ENCODE results near the gene ADAMTS16. TPM values are rescaled to one million over a fixed set of nuclear protein-coding genes. Genes with fewer than 3 reads are reported as not detected.

The ADAMTS16 gene, protein sequence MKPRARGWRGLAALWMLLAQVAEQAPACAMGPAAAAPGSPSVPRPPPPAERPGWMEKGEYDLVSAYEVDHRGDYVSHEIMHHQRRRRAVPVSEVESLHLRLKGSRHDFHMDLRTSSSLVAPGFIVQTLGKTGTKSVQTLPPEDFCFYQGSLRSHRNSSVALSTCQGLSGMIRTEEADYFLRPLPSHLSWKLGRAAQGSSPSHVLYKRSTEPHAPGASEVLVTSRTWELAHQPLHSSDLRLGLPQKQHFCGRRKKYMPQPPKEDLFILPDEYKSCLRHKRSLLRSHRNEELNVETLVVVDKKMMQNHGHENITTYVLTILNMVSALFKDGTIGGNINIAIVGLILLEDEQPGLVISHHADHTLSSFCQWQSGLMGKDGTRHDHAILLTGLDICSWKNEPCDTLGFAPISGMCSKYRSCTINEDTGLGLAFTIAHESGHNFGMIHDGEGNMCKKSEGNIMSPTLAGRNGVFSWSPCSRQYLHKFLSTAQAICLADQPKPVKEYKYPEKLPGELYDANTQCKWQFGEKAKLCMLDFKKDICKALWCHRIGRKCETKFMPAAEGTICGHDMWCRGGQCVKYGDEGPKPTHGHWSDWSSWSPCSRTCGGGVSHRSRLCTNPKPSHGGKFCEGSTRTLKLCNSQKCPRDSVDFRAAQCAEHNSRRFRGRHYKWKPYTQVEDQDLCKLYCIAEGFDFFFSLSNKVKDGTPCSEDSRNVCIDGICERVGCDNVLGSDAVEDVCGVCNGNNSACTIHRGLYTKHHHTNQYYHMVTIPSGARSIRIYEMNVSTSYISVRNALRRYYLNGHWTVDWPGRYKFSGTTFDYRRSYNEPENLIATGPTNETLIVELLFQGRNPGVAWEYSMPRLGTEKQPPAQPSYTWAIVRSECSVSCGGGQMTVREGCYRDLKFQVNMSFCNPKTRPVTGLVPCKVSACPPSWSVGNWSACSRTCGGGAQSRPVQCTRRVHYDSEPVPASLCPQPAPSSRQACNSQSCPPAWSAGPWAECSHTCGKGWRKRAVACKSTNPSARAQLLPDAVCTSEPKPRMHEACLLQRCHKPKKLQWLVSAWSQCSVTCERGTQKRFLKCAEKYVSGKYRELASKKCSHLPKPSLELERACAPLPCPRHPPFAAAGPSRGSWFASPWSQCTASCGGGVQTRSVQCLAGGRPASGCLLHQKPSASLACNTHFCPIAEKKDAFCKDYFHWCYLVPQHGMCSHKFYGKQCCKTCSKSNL
- total RNA-seq = 4.3 TPM
- polyA plus RNA-seq (ENCODE audit: insufficient read depth in 1 of 8, insufficient read length in 8 of 8, low replicate concordance in 1 of 8) = 10 to 100 TPM in 3 of 8 donors, 1 to 10 TPM in 5; 4.8 to 12.1 (median 8.1) TPM
- long read RNA-seq, donor 1, full-length matches to known transcripts = 1 of 1 reads
- long read RNA-seq, donor 1, partial matches to known transcripts = 0 of 1 reads
- long read RNA-seq, donor 1, other reads (novel, unspliced or antisense) = 0 of 1 reads
- long read RNA-seq, donor 2 = 0 reads
- long read RNA-seq, donor 3, full-length matches to known transcripts = 1 of 1 reads
- long read RNA-seq, donor 3, partial matches to known transcripts = 0 of 1 reads
- long read RNA-seq, donor 3, other reads (novel, unspliced or antisense) = 0 of 1 reads
- long read RNA-seq, donor 4 = 0 reads
- long read RNA-seq, donor 5, full-length matches to known transcripts = 2 of 2 reads
- long read RNA-seq, donor 5, partial matches to known transcripts = 0 of 2 reads
- long read RNA-seq, donor 5, other reads (novel, unspliced or antisense) = 0 of 2 reads
- long read RNA-seq, donor 6 = 0 reads
- long read RNA-seq, donor 7 = 0 reads
- long read RNA-seq, donor 8 = 0 reads
- long read RNA-seq, donor 9 = 0 reads
- long read RNA-seq, donor 10 = 0 reads
- long read RNA-seq, donor 11 = 0 reads

GRCh38 chr5:5139777-5140478, at the start of gene ADAMTS16:
Gene ADAMTS16 (plus strand): TSS chr5:5140330. CDS start chr5:5140468, 138 bp downstream.
- peak within 1 kb of the TSS; percentile 47 for H3K4me3 ChIP-seq (ENCODE audit: low read length)
- WGBS (ENCODE audit: insufficient coverage) = under 1% methylated on average over 70 of the region's 76 CpGs
- H3K27me3 ChIP-seq (ENCODE audit: control insufficient read depth, insufficient read depth, low read length) = peaks cover 20% of the 10 kb centered on the region
- no peak within 1 kb of the TSS for H3K27ac ChIP-seq (ENCODE audit: low read length)
- no peak for DNase-seq
- H3K36me3 ChIP-seq (ENCODE audit: control insufficient read depth, insufficient read depth, low read length) = no peaks in the 10 kb centered on the region
- H3K4me1 ChIP-seq (ENCODE audit: control insufficient read depth, insufficient read depth, low read length) = peaks cover 8% of the 10 kb centered on the region
- H3K9me3 ChIP-seq (replicated peaks; ENCODE audit: control insufficient read depth, low read depth, low read length) = no peaks in the 10 kb centered on the region

GRCh38 chr5:5092149-5092548, 48.0 kb upstream of the ADAMTS16 start:
- H3K36me3 ChIP-seq (ENCODE audit: control insufficient read depth, insufficient read depth, low read length) = no peaks in the 10 kb centered on the region
- H3K4me1 ChIP-seq (ENCODE audit: control insufficient read depth, insufficient read depth, low read length) = no peaks in the 10 kb centered on the region
- no peak overlapping the region for H3K4me3 ChIP-seq (ENCODE audit: low read length)
- DNase-seq = no peak
- H3K27ac ChIP-seq (ENCODE audit: low read length) = no peak overlapping the region
- no peaks in the 10 kb centered on the region for H3K9me3 ChIP-seq (replicated peaks; ENCODE audit: control insufficient read depth, low read depth, low read length)
- no peaks in the 10 kb centered on the region for H3K27me3 ChIP-seq (ENCODE audit: control insufficient read depth, insufficient read depth, low read length)
- no CpG with 5 or more reads among the region's 1 CpG for WGBS (ENCODE audit: insufficient coverage)

DNA sequence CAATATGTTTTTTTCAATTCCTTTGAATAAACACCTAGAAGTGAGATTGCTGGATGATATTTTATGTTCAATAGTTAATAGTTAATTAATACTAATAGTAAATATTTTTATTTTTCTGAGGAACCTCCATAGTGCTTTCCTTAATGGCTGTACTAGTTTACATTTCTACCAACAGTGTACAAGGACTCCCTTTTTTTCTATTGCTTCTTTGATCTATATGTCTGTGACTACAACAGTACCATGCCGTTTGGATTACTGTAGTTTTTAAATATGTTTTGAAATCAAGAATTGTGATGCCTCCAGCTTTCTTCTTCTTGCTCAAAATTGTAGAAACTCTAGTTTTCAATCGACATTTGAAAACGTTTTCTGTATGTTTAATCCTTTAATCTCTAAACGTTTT, 39.5 kb upstream of the ADAMTS16 start:
- Histone ChIP-seq H3K36me3 (ENCODE audit: control insufficient read depth, insufficient read depth, low read length) (no peaks in the 10 kb centered on the region), H3K27ac (ENCODE audit: low read length) (no peak overlapping the region)
- no CpG with 5 or more reads among the region's 4 CpGs for WGBS (ENCODE audit: insufficient coverage)

DNA sequence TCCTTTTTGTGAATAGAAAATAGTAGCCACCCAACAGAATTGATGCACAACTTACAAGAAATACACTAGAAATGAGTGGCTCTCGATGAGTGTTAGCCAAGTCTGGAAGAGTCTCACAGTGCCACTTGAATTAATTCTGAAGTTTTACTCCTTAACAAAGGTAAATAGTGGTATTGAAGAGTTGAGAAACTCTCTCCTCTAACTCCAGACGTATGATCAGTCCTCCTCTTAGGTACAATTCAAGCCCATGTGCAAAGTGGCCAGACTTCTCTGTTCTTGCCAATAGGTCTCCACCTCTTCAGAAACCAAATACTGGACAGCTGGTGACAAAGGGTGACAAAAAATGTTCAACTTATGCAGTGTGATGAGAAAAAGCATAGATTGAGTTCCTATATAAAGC, 38.5 kb upstream of the ADAMTS16 start:
- no peak for DNase-seq
- no CpG with 5 or more reads among the region's 2 CpGs for WGBS (ENCODE audit: insufficient coverage)
- Histone ChIP-seq H3K27ac (ENCODE audit: low read length) (no peak overlapping the region), H3K4me3 (ENCODE audit: low read length) (no peak overlapping the region), H3K4me1 (ENCODE audit: control insufficient read depth, insufficient read depth, low read length) (no peaks in the 10 kb centered on the region), H3K9me3 (replicated peaks; ENCODE audit: control insufficient read depth, low read depth, low read length) (no peaks in the 10 kb centered on the region), H3K36me3 (ENCODE audit: control insufficient read depth, insufficient read depth, low read length) (no peaks in the 10 kb centered on the region), H3K27me3 (ENCODE audit: control insufficient read depth, insufficient read depth, low read length) (no peaks in the 10 kb centered on the region)

More for the DNA sequence above, 39.5 kb upstream of the ADAMTS16 start:
- Histone ChIP-seq H3K9me3 (replicated peaks; ENCODE audit: control insufficient read depth, low read depth, low read length) (no peaks in the 10 kb centered on the region), H3K4me1 (ENCODE audit: control insufficient read depth, insufficient read depth, low read length) (no peaks in the 10 kb centered on the region), H3K27me3 (ENCODE audit: control insufficient read depth, insufficient read depth, low read length) (no peaks in the 10 kb centered on the region), H3K4me3 (ENCODE audit: low read length) (no peak overlapping the region)
- DNase-seq = no peak

DNA sequence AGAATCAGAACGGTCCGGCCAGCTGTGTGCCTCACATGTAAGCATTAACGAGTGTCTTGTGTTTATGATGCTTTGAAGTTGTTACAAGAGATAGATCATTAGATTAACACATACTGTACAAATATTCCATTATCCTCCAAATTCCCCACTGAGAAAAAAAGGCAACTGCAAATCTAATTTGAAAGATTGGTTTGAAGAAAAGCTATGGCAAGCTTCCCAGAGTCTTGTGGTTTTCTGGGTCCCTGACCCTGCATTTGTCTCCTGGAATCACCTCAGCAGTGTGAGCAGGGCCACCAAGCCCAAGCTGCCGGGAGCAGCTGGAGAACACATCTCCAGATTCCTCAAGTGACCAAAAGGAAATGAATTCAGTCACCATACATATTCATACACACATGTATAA, 36.9 kb upstream of the ADAMTS16 start:
- Histone ChIP-seq H3K4me3 (ENCODE audit: low read length) (no peak overlapping the region), H3K36me3 (ENCODE audit: control insufficient read depth, insufficient read depth, low read length) (no peaks in the 10 kb centered on the region), H3K4me1 (ENCODE audit: control insufficient read depth, insufficient read depth, low read length) (no peaks in the 10 kb centered on the region), H3K27me3 (ENCODE audit: control insufficient read depth, insufficient read depth, low read length) (no peaks in the 10 kb centered on the region), H3K27ac (ENCODE audit: low read length) (no peak overlapping the region), H3K9me3 (replicated peaks; ENCODE audit: control insufficient read depth, low read depth, low read length) (no peaks in the 10 kb centered on the region)
- no CpG with 5 or more reads among the region's 4 CpGs for WGBS (ENCODE audit: insufficient coverage)
- DNase-seq = peak; percentile 29

DNA sequence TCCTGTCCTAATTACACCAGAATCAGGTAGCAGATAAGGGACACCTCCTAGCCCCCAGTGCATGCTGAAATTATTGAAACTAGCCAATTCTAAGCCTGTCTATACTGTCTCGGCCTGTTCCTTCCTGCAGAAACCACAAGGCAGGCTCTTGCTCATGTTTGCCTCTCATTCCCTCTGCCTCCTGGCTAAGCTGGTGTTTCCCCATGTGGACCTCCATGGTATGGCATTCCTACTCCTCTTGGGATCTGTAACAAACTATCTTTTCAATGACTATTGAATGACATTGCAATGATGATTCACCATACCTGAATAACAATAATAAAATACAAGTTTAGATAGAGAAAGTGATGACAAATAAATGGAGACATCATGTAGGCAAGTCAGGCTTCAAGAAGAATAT, 35.6 kb upstream of the ADAMTS16 start:
- H3K36me3 ChIP-seq (ENCODE audit: control insufficient read depth, insufficient read depth, low read length) = no peaks in the 10 kb centered on the region
- H3K9me3 ChIP-seq (replicated peaks; ENCODE audit: control insufficient read depth, low read depth, low read length) = no peaks in the 10 kb centered on the region
- WGBS (ENCODE audit: insufficient coverage) = 67% methylated on average over 1 of the region's 1 CpG
- H3K27ac ChIP-seq (ENCODE audit: low read length) = no peak overlapping the region
- H3K4me1 ChIP-seq (ENCODE audit: control insufficient read depth, insufficient read depth, low read length) = no peaks in the 10 kb centered on the region
- H3K27me3 ChIP-seq (ENCODE audit: control insufficient read depth, insufficient read depth, low read length) = no peaks in the 10 kb centered on the region
- no peak for DNase-seq
- H3K4me3 ChIP-seq (ENCODE audit: low read length) = no peak overlapping the region

GRCh38 chr5:5105531-5105930, 34.6 kb upstream of the ADAMTS16 start:
- H3K4me1 ChIP-seq (ENCODE audit: control insufficient read depth, insufficient read depth, low read length) = no peaks in the 10 kb centered on the region
- DNase-seq = no peak
- H3K27ac ChIP-seq (ENCODE audit: low read length) = no peak overlapping the region
- H3K36me3 ChIP-seq (ENCODE audit: control insufficient read depth, insufficient read depth, low read length) = no peaks in the 10 kb centered on the region
- WGBS (ENCODE audit: insufficient coverage) = no CpG with 5 or more reads among the region's 1 CpG
- no peak overlapping the region for H3K4me3 ChIP-seq (ENCODE audit: low read length)
- no peaks in the 10 kb centered on the region for H3K9me3 ChIP-seq (replicated peaks; ENCODE audit: control insufficient read depth, low read depth, low read length)
- H3K27me3 ChIP-seq (ENCODE audit: control insufficient read depth, insufficient read depth, low read length) = no peaks in the 10 kb centered on the region

DNA sequence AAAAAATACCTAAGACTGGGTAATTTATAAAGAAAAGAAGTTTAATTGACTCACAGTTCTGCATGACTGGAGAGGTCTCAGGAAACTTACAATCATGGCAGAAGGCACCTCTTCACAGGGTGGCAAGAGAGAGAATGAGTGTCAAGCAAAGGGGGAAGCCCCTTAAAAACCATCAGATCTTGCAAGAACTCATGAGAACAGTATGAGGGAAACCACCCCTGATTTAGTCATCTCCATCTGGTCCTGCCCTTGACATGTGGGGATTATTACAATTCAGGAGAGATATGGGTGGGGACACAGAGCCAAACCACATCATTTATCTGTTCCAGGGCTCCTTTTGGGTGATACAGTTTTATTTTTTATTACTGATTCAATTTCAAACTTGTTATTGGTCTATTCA, 23.2 kb upstream of the ADAMTS16 start:
- DNase-seq = no peak
- Histone ChIP-seq H3K9me3 (replicated peaks; ENCODE audit: control insufficient read depth, low read depth, low read length) (no peaks in the 10 kb centered on the region), H3K4me3 (ENCODE audit: low read length) (no peak overlapping the region), H3K36me3 (ENCODE audit: control insufficient read depth, insufficient read depth, low read length) (no peaks in the 10 kb centered on the region), H3K27ac (ENCODE audit: low read length) (no peak overlapping the region), H3K27me3 (ENCODE audit: control insufficient read depth, insufficient read depth, low read length) (no peaks in the 10 kb centered on the region), H3K4me1 (ENCODE audit: control insufficient read depth, insufficient read depth, low read length) (no peaks in the 10 kb centered on the region)

DNA sequence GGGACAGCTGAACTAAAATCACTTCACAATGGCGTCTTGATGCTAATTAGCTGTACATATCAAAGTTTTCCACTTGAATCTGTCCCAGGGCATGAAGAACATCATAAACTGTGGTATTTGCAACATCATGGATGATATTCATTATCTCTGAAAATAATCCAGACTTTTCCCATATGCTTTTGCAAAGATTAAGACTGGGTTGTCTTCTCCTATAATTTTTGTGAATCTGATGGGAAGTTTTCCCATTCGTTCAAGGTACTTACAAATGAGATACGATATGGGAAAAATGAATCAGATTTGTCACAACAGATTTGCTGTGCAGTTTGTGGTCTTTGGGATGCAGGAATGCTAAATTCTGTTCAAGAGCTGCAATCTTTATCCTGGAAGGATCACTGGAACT, 17.4 kb upstream of the ADAMTS16 start:
- Histone ChIP-seq H3K27ac (ENCODE audit: low read length) (no peak overlapping the region), H3K4me1 (ENCODE audit: control insufficient read depth, insufficient read depth, low read length) (no peaks in the 10 kb centered on the region), H3K4me3 (ENCODE audit: low read length) (no peak overlapping the region), H3K36me3 (ENCODE audit: control insufficient read depth, insufficient read depth, low read length) (no peaks in the 10 kb centered on the region), H3K27me3 (ENCODE audit: control insufficient read depth, insufficient read depth, low read length) (no peaks in the 10 kb centered on the region), H3K9me3 (replicated peaks; ENCODE audit: control insufficient read depth, low read depth, low read length) (no peaks in the 10 kb centered on the region)
- no CpG with 5 or more reads among the region's 3 CpGs for WGBS (ENCODE audit: insufficient coverage)
- DNase-seq = peak; percentile 59
